ENCODE measurements around the gene ZNF554. TPM values are rescaled to one million over a fixed set of nuclear protein-coding genes. Genes with fewer than 3 reads are reported as not detected.
"Not testable (repeated sequence)": the region's sequence is repeated elsewhere in the genome, so short reads cannot be mapped to it uniquely, and the experiment has no call there.

Gene ZNF554
- total and polyA plus RNA-seq, 2 donors, result 2.5 to 6.0 TPM

DNA sequence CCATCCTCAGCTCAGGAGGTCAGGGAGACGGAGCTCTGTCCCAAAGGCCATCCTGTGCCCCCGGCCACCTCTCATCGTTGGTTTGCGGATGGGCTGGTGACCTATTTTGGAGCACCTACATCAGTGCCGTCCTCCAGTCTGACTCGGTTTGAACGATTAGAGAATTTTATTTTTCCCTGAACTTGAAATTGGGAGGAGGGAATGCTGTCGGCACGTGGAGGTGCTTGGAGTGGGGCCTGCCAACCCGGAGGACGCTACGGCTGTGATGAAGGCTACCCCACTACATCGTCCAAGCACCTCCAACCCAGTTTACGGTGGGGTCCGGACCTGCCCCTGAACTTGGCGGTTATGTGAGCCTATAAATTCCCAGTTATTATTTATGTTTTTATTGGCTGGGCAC, 3.0 kb upstream of the ZNF554 start:
- H3K4me1 ChIP-seq (ENCODE audit: insufficient read depth), result no peaks in the 10 kb centered on the region
- WGBS, result 83% methylated on average over 16 of the region's 16 CpGs
- no peaks in the 10 kb centered on the region for H3K36me3 ChIP-seq (ENCODE audit: insufficient read depth)
- DNase-seq (ENCODE audit: extremely low spot score), result no peak
- no peak overlapping the region for H3K27ac ChIP-seq (ENCODE audit: low read depth)
- no peak overlapping the region for H3K4me3 ChIP-seq (ENCODE audit: low read depth, low read length)

DNA sequence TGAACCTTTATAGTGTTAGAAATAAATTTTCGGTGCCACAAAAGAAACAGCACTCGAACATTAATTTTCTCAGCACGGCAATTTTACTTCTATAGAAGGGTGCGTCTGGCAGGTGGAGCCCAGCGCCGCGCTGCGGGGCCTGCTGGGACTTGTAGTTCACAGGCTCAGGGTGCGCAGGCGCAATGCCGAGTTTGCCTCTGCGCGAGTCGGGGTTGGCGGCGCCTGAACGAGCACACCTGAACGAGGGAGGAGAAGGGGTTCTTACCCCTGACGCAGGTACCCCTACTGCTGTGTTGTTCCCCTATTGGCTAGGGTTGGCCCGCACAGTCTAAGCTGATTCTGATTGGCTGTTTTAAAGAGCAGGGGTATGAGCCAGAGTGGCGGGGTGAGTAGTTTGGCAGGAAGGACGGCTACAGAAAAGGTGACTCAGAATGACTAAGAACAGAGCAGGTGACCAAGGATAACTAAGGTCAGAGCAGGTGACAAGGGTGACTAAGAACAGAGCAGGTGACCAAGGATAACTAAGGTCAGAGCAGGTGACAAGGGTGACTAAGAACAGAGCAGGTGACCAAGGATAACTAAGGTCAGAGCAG, 2.3 kb upstream of the ZNF554 start:
- WGBS, result 77% methylated on average over 22 of the region's 22 CpGs
- DNase-seq (ENCODE audit: extremely low spot score), result not testable (repeated sequence)

DNA sequence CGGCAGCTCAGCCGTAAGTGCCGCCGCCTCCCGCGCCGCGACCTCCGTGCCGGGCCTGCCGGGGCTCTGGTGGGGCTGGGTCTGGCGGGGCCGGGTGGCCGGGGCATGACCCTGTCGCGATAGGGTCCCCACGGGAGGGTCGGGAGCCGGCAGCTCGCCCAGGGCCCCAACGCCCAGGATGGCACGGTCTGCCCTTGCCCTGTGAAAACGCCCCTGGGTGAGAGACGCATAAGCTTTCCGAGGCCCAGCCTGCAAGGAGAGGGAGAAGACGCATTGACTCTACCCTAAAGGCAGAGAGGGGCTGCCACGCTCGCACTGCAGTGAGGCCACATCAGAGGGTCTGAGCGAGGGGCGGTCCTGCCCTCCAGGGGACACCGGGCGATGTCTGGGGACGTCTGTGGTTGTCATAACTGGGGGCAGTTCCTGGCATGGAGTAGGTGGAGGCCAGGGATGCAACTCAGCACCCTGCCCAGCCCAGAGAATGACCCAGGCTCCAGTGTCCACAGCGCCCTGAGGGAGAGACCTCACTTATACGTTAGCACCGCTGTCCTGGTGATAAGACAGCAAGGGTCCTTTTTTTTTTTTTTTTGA, 539 bp downstream of the ZNF554 start:
- WGBS, result 2% methylated on average over 36 of the region's 36 CpGs
- DNase-seq (ENCODE audit: extremely low spot score), result no peak

More for the DNA sequence above, 2.3 kb upstream of the ZNF554 start:
- H3K4me3 ChIP-seq (ENCODE audit: low read depth, low read length); H3K27ac ChIP-seq (ENCODE audit: low read depth); H3K36me3 ChIP-seq (ENCODE audit: insufficient read depth); H3K4me1 ChIP-seq (ENCODE audit: insufficient read depth): not testable (repeated sequence)

DNA sequence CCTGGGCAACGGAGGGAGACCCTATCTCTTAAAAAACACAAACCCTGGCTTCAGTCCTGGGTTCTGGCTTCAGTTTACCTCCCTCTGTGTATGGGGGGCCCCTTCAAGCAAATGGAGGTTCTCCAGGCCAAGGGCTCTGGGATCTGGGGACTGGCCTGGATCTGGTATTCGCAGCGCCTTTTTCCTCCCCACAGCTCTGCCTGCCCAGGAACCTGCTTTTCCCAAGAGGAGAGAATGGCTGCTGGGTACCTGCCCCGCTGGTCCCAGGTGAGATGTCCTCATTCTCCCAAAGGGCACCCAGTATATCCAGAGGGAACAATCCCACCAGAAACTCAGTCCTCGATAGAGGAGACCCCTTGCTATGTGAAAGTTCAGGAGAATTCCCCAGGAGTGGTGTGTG, 3.2 kb downstream of the ZNF554 start:
- H3K4me3 ChIP-seq (ENCODE audit: low read depth, low read length), result no peak overlapping the region
- WGBS, result 93% methylated on average over 5 of the region's 5 CpGs
- no peaks in the 10 kb centered on the region for H3K4me1 ChIP-seq (ENCODE audit: insufficient read depth)
- H3K27ac ChIP-seq (ENCODE audit: low read depth), result no peak overlapping the region
- DNase-seq (ENCODE audit: extremely low spot score), result no peak
- no peaks in the 10 kb centered on the region for H3K36me3 ChIP-seq (ENCODE audit: insufficient read depth)

More for the DNA sequence above, 539 bp downstream of the ZNF554 start:
- Histone ChIP-seq H3K36me3 (ENCODE audit: insufficient read depth) (no peaks in the 10 kb centered on the region), H3K4me3 (ENCODE audit: low read depth, low read length) (peak overlapping the region; percentile 97), H3K4me1 (ENCODE audit: insufficient read depth) (no peaks in the 10 kb centered on the region), H3K27ac (ENCODE audit: low read depth) (no peak overlapping the region)

DNA sequence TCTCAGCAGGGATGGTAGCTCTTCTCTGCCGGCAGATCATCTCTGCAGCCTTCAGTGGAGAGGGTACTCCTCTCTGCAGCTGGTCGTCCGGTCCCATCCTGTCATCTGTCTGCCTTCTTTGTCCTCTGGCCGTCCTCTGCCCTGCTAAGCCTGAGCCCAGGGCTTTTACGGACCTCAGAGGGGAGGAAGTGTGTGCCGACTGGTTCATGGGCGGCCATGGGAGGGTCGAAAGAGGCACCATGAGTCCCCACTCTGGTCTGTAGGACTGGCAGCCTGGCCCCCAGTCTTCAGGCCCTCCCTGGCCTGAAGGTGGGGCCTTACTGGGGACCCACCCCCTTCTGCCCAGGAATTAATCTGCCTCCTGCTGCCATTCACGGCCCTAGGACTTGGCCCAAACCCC, 4.0 kb downstream of the ZNF554 start:
- Histone ChIP-seq H3K36me3 (ENCODE audit: insufficient read depth) (no peaks in the 10 kb centered on the region), H3K4me3 (ENCODE audit: low read depth, low read length) (no peak overlapping the region), H3K4me1 (ENCODE audit: insufficient read depth) (no peaks in the 10 kb centered on the region), H3K27ac (ENCODE audit: low read depth) (no peak overlapping the region)
- 83% methylated on average over 9 of the region's 9 CpGs for WGBS
- no peak for DNase-seq (ENCODE audit: extremely low spot score)

DNA sequence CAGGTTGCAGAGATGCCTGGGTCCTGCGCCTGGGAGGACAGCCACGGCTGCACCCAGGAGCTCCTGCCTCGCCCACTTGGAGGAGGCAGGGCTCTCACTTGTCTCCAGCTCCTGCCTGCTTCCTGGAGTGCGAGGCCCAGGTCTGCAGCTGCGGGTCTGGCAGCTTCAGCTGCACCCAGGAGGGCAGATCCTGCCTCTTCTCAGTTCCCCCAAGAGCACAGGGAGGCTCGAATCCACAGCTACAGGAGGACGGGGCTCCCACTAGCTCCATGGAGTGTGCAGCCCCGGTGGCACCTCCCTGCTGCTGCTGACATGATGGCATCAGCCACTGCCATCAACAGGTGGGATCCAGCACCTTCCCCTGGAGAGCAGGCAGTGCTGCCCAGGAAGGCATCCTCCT, 4.5 kb downstream of the ZNF554 start:
- no peak for DNase-seq (ENCODE audit: extremely low spot score)
- Histone ChIP-seq H3K36me3 (ENCODE audit: insufficient read depth) (no peaks in the 10 kb centered on the region), H3K4me3 (ENCODE audit: low read depth, low read length) (no peak overlapping the region), H3K4me1 (ENCODE audit: insufficient read depth) (no peaks in the 10 kb centered on the region), H3K27ac (ENCODE audit: low read depth) (no peak overlapping the region)
- 73% methylated on average over 8 of the region's 8 CpGs for WGBS

DNA sequence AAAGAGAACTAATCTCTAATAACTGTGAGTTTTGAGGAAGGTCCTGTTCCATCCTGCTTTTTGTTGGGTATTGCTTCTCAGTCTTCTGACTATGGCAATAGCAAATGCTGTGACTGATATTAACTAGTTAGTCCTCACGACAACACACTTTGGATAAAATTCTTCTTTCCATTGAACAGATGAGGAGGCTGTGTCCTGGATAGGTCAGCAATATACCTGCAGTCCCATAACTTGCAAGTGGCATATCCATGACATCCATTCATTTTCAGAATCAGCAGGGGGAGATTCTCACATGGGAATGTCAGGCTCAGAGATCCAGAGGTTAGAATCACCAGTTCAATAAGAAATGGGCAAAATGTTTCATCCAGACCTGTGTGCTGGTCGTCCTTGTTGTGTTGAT, 7.4 kb downstream of the ZNF554 start:
- H3K36me3 ChIP-seq (ENCODE audit: insufficient read depth), result no peaks in the 10 kb centered on the region
- H3K4me1 ChIP-seq (ENCODE audit: insufficient read depth), result no peaks in the 10 kb centered on the region
- no peak overlapping the region for H3K27ac ChIP-seq (ENCODE audit: low read depth)
- H3K4me3 ChIP-seq (ENCODE audit: low read depth, low read length), result no peak overlapping the region
- DNase-seq (ENCODE audit: extremely low spot score), result no peak
- WGBS, result 97% methylated on average over 2 of the region's 2 CpGs

DNA sequence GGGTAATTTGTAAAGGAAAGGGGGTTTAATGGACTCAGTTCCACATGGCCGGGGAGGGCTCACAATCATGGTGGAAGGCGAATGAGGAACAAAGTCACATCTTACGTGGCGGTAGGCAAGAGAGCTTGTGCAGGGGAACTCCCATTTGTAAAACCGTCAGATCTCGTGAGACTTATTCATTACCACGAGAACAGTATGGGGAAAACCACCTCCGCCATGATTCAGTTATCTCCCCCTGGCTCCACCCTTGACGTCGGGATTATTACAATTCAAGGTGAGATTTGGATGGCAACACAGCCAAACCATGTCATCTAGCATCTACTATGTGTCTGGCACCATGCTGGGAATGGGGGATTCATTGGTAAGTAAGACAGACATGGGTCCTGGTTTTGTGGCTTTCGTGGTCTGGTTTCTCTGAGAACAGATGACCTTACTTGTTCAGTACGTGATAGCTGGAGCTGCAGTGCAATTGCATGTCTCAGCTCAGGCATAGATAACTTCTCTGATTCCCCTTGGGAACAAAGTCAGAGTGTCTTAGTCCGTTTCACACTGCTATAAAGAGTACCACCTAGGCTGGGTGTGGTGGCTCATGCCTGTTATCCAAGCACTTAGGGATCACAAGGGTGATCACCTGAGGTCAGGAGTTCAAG, 8.3 kb downstream of the ZNF554 start:
- no peak overlapping the region for H3K4me3 ChIP-seq (ENCODE audit: low read depth, low read length)
- H3K36me3 ChIP-seq (ENCODE audit: insufficient read depth), result no peaks in the 10 kb centered on the region

DNA sequence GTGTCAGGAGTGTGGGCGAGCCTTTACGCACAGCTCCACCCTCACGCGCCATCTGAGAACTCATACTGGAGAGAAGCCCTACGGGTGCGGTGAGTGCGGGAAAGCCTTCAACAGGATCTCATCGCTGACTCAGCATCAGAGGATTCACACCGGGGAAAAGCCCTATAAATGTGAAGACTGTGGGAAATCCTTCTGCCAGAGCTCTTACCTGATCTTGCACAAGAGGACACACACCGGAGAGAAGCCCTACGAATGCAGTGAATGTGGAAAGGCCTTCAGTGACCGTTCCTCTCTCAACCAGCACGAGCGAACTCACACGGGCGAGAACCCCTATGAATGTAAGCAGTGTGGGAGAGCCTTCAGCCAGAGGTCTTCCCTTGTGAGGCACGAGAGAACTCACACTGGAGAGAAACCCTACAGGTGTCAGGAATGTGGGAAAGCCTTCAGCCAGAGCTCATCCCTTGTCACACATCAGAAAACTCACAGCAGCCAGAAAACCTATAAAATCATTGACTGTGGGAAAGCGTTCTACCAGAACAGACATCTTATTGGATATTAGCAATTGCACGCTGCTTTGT, 14.7 kb downstream of the ZNF554 start:
- no peak overlapping the region for H3K27ac ChIP-seq (ENCODE audit: low read depth)
- no peak for DNase-seq (ENCODE audit: extremely low spot score)
- WGBS, result 99% methylated on average over 19 of the region's 19 CpGs
- H3K4me1 ChIP-seq (ENCODE audit: insufficient read depth), result no peaks in the 10 kb centered on the region
- H3K36me3 ChIP-seq (ENCODE audit: insufficient read depth), result peaks cover 6% of the 10 kb centered on the region
- H3K4me3 ChIP-seq (ENCODE audit: low read depth, low read length), result no peak overlapping the region

More for the DNA sequence above, 8.3 kb downstream of the ZNF554 start:
- WGBS, result 96% methylated on average over 13 of the region's 13 CpGs
- no peak overlapping the region for H3K27ac ChIP-seq (ENCODE audit: low read depth)
- no peaks in the 10 kb centered on the region for H3K4me1 ChIP-seq (ENCODE audit: insufficient read depth)
- DNase-seq (ENCODE audit: extremely low spot score), result no peak

DNA sequence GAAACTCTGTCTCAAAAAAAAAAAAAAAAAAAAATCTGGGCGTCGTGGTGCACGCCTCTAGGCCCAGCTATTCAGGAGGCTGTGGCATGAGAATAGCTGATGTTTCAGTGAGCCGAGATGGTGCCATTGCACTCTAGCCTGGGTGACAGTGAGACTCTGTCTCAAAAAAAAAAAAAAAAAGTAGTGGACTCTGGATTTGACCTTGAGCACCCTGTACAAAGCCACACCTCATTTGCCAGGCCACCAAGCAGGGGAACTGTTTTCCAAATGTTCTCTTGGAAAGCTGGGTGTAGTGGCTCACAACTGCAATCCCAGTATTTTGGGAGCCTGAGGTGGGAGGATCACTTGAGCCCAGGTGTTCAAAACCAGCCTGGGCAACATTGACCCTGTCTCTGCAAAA, 17.8 kb downstream of the ZNF554 start:
- DNase-seq (ENCODE audit: extremely low spot score), result no peak
- Histone ChIP-seq H3K4me1 (ENCODE audit: insufficient read depth) (no peaks in the 10 kb centered on the region), H3K27ac (ENCODE audit: low read depth) (no peak overlapping the region), H3K36me3 (ENCODE audit: insufficient read depth) (peaks cover 6% of the 10 kb centered on the region), H3K4me3 (ENCODE audit: low read depth, low read length) (no peak overlapping the region)
- 88% methylated on average over 4 of the region's 4 CpGs for WGBS

DNA sequence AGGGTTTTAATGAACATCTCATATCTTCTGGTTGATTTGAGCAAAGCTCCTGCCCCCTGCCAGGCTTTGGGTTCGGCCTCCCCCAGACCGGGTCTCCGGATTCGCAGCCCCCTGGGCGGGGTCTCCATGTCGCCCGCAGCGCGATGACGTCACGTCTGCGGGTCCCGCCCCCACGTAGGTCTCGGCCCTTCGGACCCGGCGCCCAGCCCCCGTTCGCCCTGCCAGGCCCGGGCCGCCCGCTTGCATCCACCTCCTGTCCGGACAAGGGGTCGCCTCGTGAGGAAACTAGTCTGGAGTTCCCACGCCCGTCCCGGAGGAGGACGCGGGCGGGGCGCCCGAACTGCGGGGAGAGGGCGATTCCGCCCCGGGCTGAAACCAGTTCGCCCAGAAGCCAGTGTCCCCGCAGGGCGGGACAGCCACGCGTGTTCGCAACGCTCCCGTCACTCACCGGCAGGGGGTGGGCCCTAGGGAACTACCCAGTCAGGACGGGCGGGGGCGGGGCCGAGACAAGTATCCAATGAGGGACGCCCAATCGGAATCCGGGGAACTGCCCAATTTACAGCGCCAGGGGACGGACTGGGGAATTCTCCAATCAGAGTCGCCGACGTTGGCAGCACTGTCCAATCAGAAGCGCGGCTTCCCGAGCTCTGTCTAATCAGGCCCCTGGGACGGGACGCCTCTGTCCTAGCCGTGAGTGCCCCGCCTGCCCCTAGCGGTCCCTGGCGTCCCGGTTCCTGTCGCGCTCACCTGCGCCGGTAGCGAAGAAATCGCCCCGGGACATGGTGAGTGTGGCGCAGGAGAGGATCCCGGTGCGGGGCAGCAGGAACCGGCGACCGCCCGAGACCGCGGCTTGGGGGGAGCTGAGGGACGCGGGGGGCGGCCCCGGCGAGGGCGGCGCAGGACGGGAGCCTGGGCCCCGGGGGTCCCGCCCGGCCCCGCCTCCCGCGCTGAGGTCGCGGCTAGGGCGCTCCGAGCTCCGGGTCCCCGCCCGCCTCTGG, 21.4 kb downstream of the ZNF554 start, which contains the start of gene ZNF555:
Gene ZNF555 (plus strand): TSS at position 682 of the 998 bp plus-strand sequence. CDS start 98 bp downstream, at position 780.
- peak within 1 kb of the TSS; percentile 96 for H3K4me3 ChIP-seq (ENCODE audit: low read depth, low read length)
- peak; percentile 99 for DNase-seq (ENCODE audit: extremely low spot score)
- WGBS, result under 1% methylated on average over 106 of the region's 106 CpGs
- peak within 1 kb of the TSS; percentile 89 for H3K27ac ChIP-seq (ENCODE audit: low read depth)
- H3K4me1 ChIP-seq (ENCODE audit: insufficient read depth), result no peaks in the 10 kb centered on the region
- H3K36me3 ChIP-seq (ENCODE audit: insufficient read depth), result no peaks in the 10 kb centered on the region

DNA sequence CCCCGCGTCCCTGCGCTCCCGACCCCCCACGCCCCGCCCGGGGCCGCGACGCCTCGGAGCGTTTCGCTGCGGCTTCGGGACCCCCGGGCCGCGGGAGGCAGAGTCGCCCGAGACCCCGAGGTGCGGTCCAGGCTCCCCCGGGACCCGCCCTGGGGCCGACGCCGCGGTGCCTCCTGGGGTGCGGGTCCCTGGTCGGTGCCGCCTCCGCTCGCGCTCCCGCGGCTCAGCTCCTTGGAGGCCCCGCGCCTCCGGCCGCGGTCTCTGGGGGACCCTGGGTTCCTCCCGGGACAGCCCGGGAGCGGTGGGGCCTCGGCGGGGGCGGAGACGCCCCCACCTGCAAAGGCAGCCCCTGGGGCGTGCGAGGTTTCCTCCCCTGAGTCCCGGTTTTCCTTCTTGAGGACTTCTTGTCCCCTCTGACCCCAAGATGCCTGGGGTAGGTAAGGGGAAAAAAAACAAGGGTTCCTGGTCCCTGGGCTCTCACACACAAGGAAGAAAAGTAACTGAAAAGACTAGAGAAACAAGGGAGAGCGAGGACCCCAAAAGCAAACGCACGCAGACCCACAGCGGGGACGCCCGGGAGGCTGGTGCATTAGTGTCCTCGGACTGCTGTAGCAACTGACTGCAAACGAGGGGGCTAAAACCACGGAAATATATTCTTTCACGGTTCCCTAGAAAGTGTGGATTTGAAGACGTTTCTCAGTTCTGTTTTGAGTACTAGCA, 22.3 kb downstream of the ZNF554 start:
- no peak for DNase-seq (ENCODE audit: extremely low spot score)
- Histone ChIP-seq H3K4me1 (ENCODE audit: insufficient read depth) (no peaks in the 10 kb centered on the region), H3K4me3 (ENCODE audit: low read depth, low read length) (peak overlapping the region; percentile 96), H3K27ac (ENCODE audit: low read depth) (no peak overlapping the region), H3K36me3 (ENCODE audit: insufficient read depth) (no peaks in the 10 kb centered on the region)
- WGBS, result 2% methylated on average over 62 of the region's 62 CpGs

Data from urinary bladder (tissue), 4 donors.